Measurements from ENCODE around the gene TDRD3.

Gene TDRD3

DNA sequence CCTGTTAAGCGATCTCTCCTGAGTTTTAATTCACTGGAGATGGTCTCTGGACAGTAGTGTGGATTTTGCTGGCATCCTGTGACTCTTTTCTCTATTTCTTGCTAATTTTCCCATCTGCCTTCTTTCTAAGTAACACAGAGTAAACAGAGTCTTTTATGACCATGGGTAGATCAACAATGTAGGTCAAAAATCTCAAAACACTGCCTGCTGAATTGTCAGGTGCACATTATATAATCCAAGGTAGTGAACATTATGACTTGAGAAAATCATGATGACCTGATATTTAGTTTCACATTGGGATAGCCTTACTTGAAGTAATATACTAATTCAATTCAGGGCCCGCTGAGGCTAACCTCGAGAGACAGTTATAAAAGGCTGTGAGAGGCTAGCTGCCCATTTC is 180.7 kb downstream of the TDRD3 start:
- DNase-seq (ENCODE audit: low spot score), result no peak

- no peak for DNase-seq (ENCODE audit: low spot score)
Measured at GRCh38 chr13:60583196-60583888, 186.3 kb downstream of the TDRD3 start.

DNA sequence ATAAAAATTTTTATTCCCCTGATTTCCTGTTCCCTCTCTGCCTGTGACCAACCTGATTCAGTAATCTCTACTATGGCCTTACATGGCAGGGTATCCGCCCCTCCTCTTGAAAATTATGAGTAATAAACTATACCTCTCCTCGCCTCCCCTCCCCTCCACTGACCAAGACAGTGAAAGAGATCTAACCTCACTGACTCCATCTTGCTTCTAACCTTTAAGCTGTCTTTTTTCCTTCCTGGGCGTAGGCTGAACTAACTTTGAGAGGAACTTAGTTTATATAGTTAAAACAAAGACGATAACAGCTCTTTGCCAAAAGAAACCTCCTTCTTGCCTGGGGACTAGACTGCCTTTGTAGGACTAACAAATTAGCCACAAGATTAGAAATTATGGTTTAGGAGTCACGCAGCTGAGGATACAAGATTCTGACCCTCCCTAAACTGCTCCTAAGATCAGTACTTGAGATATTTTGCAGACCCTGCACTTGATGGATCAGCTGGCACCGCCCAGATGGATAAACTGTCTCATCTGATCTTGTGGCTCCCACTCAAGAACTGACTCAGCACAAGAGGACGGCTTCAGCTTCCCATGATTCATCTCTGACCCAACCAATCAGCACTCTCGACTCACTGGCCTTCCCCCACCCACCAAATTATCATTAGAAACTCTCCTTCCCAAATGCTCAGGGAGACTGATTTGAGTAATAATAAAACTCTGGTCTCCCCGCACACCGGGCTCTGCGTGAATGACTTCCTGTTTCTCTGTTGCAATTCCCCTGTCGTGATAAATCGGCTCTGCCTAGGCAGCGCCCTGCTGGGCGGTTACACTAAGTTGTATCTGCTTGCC is 187.1 kb downstream of the TDRD3 start:
- no peak for DNase-seq (ENCODE audit: low spot score)

DNA sequence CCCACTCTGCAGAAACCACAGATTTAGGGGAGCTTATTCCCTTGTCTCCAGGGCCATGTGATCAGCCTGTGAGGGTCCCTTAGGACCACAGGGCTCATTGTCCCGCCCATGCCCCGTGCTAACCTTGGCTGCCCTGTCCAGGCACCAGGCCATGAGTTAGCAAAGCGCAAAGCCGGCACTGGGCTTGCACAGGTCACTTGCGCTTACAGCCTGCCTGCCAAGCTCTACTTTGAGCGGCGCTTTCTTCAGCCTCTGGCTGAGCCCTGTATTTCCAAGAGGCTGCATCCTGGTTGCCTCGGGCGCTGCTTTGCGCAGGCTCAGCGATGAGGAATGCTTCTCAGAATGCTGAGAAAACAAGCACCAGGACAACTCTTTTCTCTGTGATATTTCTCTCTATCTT is 188.0 kb downstream of the TDRD3 start:
- DNase-seq (ENCODE audit: low spot score), result no peak

DNA sequence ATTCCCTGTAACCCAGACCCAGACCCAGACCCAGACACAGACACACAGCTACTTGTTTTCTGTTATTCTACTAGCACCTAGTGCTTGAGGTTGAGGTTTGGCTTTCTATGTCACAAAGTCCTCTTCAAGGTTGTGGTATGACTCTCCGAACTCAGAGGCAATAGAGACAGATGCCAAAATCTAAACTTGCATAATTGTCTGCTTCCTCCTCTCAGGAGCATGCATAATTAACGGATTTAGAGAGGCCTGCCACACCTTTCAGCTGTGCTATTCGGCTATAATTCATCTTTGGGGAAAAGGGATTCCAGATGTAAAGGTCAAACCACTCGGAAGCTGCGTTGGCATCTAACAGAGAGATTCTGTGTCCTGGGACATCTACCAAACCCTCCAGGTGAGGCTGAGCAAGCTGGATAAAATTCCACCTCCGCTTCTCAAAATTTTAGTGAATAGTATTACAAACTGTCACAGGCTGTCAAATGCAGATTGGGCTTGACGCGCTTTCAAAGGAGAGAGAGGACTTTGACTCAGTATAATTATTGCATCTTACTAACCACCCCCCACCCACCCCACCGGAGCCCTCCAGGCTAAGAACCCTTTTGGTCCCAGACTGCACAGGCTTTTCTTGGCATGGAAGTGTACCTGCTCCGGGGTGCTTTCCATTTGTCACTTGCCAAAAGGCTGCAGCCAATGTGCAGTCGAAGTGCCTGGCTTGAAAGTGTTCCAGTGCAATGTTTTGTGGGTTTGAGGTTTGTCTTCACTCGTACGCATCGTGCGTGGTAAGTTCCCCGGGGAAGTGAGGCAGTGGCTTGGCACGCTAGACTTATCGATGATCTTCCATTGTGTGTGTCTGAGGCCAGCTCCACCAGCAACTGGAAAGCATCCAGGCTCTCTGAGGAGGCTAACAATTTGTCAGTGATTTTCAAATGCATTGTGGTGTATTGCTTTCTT is 194.1 kb downstream of the TDRD3 start:
- no peak for DNase-seq (ENCODE audit: low spot score)

- DNase-seq (ENCODE audit: low spot score), result no peak
Measured at GRCh38 chr13:60603049-60603448, 206.0 kb downstream of the TDRD3 start.

GRCh38 chr13:60604058-60604457 is 207.0 kb downstream of the TDRD3 start:
- no peak for DNase-seq (ENCODE audit: low spot score)

DNA sequence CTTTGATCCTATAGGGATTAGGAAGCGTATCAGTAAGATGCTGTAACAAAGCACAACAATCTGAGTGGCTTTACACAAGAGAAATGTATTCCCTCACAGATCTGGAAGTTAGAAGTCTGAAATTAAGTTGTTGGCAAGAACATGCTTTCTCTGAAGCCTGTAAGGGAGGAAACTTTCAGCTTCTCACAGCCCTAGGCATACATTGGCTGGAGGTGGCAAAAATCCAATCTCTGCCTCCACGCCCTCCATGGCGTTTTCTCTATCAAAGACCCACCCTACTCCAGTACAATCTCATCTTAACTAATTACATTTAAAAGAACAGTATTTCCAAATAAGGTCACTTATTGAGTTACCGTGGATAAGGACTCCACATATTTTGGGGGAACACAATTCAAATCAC is 211.9 kb downstream of the TDRD3 start:
- no peak for DNase-seq (ENCODE audit: low spot score)

GRCh38 chr13:60611523-60611922 is 214.5 kb downstream of the TDRD3 start:
- DNase-seq (ENCODE audit: low spot score), result no peak

DNA sequence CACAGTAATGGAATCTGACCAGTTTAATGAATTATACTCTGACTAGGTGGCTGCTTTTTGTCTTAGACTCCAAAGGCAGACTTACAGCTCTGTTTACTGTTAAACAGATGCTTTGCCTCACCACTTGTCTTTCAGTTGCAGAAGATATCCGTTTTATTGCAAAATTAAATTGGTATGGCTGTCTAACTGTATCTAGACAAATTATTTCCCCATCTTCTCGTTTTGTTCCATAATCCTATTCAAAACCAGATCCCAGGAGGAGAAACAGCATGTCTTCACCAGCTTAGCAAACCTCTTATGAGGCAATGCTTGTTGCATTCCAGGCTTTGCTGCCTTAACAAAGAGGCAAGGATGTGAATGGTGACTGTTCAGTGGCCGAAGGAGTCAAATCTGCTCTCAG is 215.6 kb downstream of the TDRD3 start:
- DNase-seq (ENCODE audit: low spot score), result no peak

DNA sequence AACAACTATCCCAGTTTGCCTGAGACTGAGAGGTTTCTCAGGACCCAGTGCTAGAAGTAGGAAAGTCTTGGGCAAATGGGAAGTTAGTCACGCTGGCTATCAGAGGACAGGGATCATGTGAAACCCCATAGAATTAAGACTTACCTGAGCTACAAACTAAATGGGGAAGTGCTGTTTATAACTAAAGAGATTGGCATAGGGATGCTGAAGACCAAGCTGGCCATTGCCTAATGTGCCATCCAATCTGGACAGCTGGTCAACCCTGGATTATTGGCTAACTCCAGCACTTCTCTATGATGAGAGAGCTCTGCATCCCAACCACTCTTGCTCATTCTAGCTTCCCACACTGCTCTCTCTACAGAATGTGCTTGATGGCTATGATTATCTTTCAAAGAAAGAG is 216.1 kb downstream of the TDRD3 start:
- no peak for DNase-seq (ENCODE audit: low spot score)

DNA sequence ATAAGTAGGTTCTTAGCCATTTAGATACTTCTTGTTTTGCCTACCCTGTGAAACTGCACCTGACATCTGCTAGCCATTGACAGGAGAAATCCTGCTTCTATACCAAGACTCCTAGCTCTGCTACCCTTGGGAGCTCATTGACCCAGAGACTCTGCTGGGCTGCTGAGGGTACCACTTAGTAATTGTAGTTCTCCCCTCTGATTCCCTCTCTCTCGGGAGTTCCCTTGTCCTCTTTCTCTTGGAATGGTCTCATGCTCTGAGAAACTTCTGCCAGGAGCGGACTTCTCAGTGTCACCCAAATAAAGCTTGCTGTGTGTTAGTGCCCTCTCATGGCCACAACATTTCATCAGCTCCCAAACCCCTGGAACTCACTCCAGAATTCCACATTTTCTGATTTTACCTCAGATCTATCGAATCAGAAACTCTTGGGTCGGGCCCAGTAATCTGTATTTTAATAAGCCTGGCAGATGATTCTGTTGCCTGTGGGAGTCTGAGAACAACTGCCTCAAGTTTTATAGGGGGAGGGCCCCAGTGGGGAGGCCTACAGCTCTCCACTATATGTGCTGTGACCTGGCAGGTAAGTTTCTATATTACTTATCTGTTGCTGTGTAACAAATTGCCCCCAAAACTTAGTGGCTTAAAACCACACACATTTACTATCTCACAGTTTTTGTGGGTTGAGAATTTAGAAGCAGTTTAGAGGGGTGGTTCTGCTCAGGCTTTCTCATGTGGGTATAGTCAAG is 221.1 kb downstream of the TDRD3 start:
- DNase-seq (ENCODE audit: low spot score), result peak; percentile 10

- no peak for DNase-seq (ENCODE audit: low spot score)
Measured at GRCh38 chr13:60619461-60619860, 222.4 kb downstream of the TDRD3 start.

DNA sequence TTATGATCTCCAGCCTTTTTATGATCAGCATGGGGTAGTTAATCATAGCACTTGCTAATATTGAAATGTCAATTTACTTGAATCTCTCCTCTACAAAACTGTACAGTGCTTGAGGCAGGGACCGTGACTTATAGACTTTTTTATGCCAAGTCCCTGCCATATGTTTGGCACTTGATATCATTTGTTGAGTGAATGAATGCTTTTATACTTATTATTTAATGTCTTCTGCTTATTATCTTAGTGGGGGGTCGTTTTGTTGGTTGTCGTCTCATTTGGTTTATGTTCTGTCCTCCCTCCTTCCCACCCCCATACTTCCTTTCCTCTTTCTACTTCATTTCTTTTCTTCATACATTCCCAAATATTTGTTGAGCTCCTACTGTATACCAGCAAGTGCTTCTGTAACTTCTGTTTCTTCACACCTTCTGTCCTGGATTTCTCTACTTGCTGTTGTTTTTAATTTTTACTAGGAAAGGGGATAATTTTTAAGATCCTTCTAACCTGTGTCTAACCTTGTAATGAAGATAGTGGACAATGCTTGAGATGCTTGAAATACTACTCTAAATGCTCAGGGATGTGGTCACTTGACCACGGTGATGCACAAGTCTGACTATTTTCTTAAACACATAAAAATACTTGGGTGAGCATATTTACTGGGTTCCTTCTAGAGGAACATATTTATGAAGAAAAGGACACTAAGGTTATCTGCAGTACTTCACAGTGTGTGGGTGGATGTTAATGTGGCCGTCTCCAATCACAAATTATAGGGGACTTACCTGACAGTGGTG is 223.8 kb downstream of the TDRD3 start:
- no peak for DNase-seq (ENCODE audit: low spot score)

DNA sequence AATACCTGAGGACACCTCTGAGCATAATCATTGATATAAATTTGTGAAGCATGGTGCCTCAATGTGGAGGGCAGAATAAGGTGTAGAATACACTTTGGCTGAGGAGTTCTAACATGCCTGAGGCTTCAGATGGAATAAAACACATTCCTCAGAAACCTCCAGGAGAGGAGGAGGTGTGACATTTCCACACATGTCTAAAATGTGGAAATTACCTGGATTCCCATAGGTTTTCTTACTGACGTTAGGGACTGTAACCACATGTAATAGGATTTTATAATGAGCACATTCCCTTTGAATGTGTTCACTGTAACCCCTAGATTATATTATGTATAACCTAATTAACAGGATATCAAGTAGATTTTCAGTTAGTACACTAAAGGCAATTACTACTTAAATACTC is 226.1 kb downstream of the TDRD3 start:
- no peak for DNase-seq (ENCODE audit: low spot score)

All from cerebellar cortex (tissue), 1 donor.